WTC11 (cell line): Measurements from ENCODE around the gene CD302. TPM values are rescaled to one million over a fixed set of nuclear protein-coding genes. Genes with fewer than 3 reads are reported as not detected.

Experiments
- ATAC-seq: fragments of 200-7000 bp; cut with Tn5 transposase; 2 replicates; pipeline ENCODE4 v1.10.0; 2021; ENCODE audit warnings: mild to moderate bottlenecking, moderate library complexity
- Bru-seq: library from RNA; stranded (reverse); fragments of 400-500 nt; gene quantifications from one replicate; lab custom pipeline; 2021; lab: Mats Ljungman, UMichigan
- CTCF ChIA-PET: fragments of 300-600 bp; sonication (Branson Sonifier 250); formaldehyde crosslinking; loops from one replicate; lab custom pipeline; 2021; ENCODE audit warnings: antibody characterized with exemption; lab: Charles Lee
- POLR2A ChIA-PET: fragments of 350-600 bp; sonication (Branson Sonifier 250); formaldehyde crosslinking; loops from one replicate; lab custom pipeline; 2021; ENCODE audit warnings: antibody characterized with exemption; lab: Charles Lee
- DNase-seq: peaks from one replicate; pipeline ENCODE4 v3.0.0; 2021; ENCODE audit warnings: low spot score
- H3K27ac Mint-ChIP-seq: 2 replicates; pipeline ENCODE4 v1.8.0; 2021; ENCODE audit warnings: mixed read lengths
- H3K27me3 Mint-ChIP-seq: 2 replicates; pipeline ENCODE4 v1.8.0; 2021; ENCODE audit warnings: low read depth, mild to moderate bottlenecking, moderate library complexity, mixed read lengths
- H3K36me3 Mint-ChIP-seq: 2 replicates; pipeline ENCODE4 v1.8.0; 2021; ENCODE audit warnings: mixed read lengths
- H3K4me1 Mint-ChIP-seq: 2 replicates; pipeline ENCODE4 v1.8.0; 2022; ENCODE audit warnings: mixed read lengths
- H3K4me3 Mint-ChIP-seq: 2 replicates; pipeline ENCODE4 v1.8.0; 2021; ENCODE audit warnings: mild to moderate bottlenecking, moderate library complexity, mixed read lengths
- H3K9me3 Mint-ChIP-seq: 2 replicates; pipeline ENCODE4 v1.8.0; 2021; ENCODE audit warnings: mixed read lengths
- ATF1 ChIP-seq: sonication (generic); formaldehyde crosslinking; IDR thresholded peaks from 2 replicates; pipeline ENCODE4 v1.8.1; 2023; ENCODE audit warnings: mild to moderate bottlenecking, moderate library complexity, missing genetic modification reagents
- CREM ChIP-seq: sonication (generic); formaldehyde crosslinking; IDR thresholded peaks from 2 replicates; pipeline ENCODE4 v1.8.1; 2022; ENCODE audit warnings: mild to moderate bottlenecking, missing genetic modification reagents, moderate library complexity
- FOXK1 ChIP-seq: sonication (generic); formaldehyde crosslinking; IDR thresholded peaks from 2 replicates; pipeline ENCODE4 v1.8.0; 2022; ENCODE audit warnings: mild to moderate bottlenecking, moderate library complexity, missing genetic modification reagents
- GTF2I ChIP-seq: fragments of 250-450 bp; sonication (Bioruptor Pico); conservative IDR thresholded peaks from 2 replicates; pipeline ENCODE4 v1.4.0; 2021; ENCODE audit warnings: mild to moderate bottlenecking
- MAX ChIP-seq: sonication (generic); formaldehyde crosslinking; IDR thresholded peaks from 2 replicates; pipeline ENCODE4 v1.8.0; 2022; ENCODE audit warnings: mild to moderate bottlenecking, missing genetic modification reagents
- MLX ChIP-seq: sonication (generic); formaldehyde crosslinking; IDR thresholded peaks from 2 replicates; pipeline ENCODE4 v1.8.1; 2023; ENCODE audit warnings: mild to moderate bottlenecking, missing genetic modification reagents, moderate library complexity
- MYBL2 ChIP-seq: sonication (generic); formaldehyde crosslinking; IDR thresholded peaks from 2 replicates; pipeline ENCODE4 v1.8.1; 2023; ENCODE audit warnings: mild to moderate bottlenecking, moderate library complexity, missing genetic modification reagents
- NFATC4 ChIP-seq: fragments of 250-450 bp; sonication (Bioruptor Pico); IDR thresholded peaks from 2 replicates; pipeline ENCODE4 v1.9.0; 2021; ENCODE audit warnings: mild to moderate bottlenecking
- NFE2L1 ChIP-seq: sonication (generic); formaldehyde crosslinking; IDR thresholded peaks from 2 replicates; pipeline ENCODE4 v1.8.1; 2023; ENCODE audit warnings: missing genetic modification reagents
- RELA ChIP-seq: sonication (generic); formaldehyde crosslinking; IDR thresholded peaks from 2 replicates; pipeline ENCODE4 v1.8.1; 2022; ENCODE audit warnings: missing genetic modification reagents, mild to moderate bottlenecking, borderline replicate concordance
- RORB ChIP-seq: fragments of 250-450 bp; sonication (Bioruptor Pico); IDR thresholded peaks from 2 replicates; pipeline ENCODE4 v1.9.0; 2021; ENCODE audit warnings: mild to moderate bottlenecking
- SMAD3 ChIP-seq: sonication (generic); formaldehyde crosslinking; IDR thresholded peaks from 2 replicates; pipeline ENCODE4 v1.8.0; 2022; ENCODE audit warnings: missing genetic modification reagents, mild to moderate bottlenecking, borderline replicate concordance
- SP1 ChIP-seq: sonication (generic); formaldehyde crosslinking; conservative IDR thresholded peaks from 2 replicates; pipeline ENCODE4 v1.8.1; 2022; ENCODE audit warnings: missing genetic modification reagents
- TCF7 ChIP-seq: sonication (generic); formaldehyde crosslinking; IDR thresholded peaks from 2 replicates; pipeline ENCODE4 v1.8.0; 2022; ENCODE audit warnings: mild to moderate bottlenecking, low read depth, missing genetic modification reagents, moderate library complexity
- TEAD4 ChIP-seq: sonication (generic); formaldehyde crosslinking; IDR thresholded peaks from 2 replicates; pipeline ENCODE4 v1.8.0; 2022; ENCODE audit warnings: mild to moderate bottlenecking, missing genetic modification reagents
- TP53 ChIP-seq: sonication (generic); formaldehyde crosslinking; IDR thresholded peaks from 2 replicates; pipeline ENCODE4 v1.8.1; 2023; ENCODE audit warnings: mild to moderate bottlenecking, missing genetic modification reagents
- ZBTB21 ChIP-seq: sonication (generic); formaldehyde crosslinking; IDR thresholded peaks from 2 replicates; pipeline ENCODE4 v1.8.1; 2023; ENCODE audit warnings: mild to moderate bottlenecking, missing genetic modification reagents, borderline replicate concordance
- ZMAT4 ChIP-seq: fragments of 250-450 bp; sonication (Bioruptor Pico); IDR thresholded peaks from 2 replicates; pipeline ENCODE4 v1.9.0; 2021; ENCODE audit warnings: mild to moderate bottlenecking
- ZNF138 ChIP-seq: sonication (generic); formaldehyde crosslinking; conservative IDR thresholded peaks from 2 replicates; pipeline ENCODE4 v1.8.1; 2022; ENCODE audit warnings: mild to moderate bottlenecking, moderate library complexity, missing genetic modification reagents
- ZNF232 ChIP-seq: sonication (generic); formaldehyde crosslinking; IDR thresholded peaks from 2 replicates; pipeline ENCODE4 v1.8.0; 2022; ENCODE audit warnings: mild to moderate bottlenecking, missing genetic modification reagents
- ZNF263 ChIP-seq: sonication (generic); formaldehyde crosslinking; IDR thresholded peaks from 2 replicates; pipeline ENCODE4 v1.8.1; 2022; ENCODE audit warnings: low read depth, mild to moderate bottlenecking, moderate library complexity, missing genetic modification reagents
- ZNF281 ChIP-seq: sonication (generic); formaldehyde crosslinking; IDR thresholded peaks from 2 replicates; pipeline ENCODE4 v1.8.0; 2023; ENCODE audit warnings: mild to moderate bottlenecking, missing genetic modification reagents
- ZNF512 ChIP-seq: sonication (generic); formaldehyde crosslinking; IDR thresholded peaks from 2 replicates; pipeline ENCODE4 v1.8.1; 2022; ENCODE audit warnings: missing genetic modification reagents, borderline replicate concordance
- ZNF671 ChIP-seq: fragments of 250-450 bp; sonication (Bioruptor Pico); IDR thresholded peaks from 2 replicates; pipeline ENCODE4 v1.8.0; 2021; ENCODE audit warnings: mild to moderate bottlenecking
- long read RNA-seq, 3 experiments: library from RNA in 1 of 3; library from capped mRNA in 1 of 3; library from polyadenylated mRNA in 1 of 3; unstranded in 2 of 3; stranded (forward) in 1 of 3; transcript quantifications; one replicate each; pipeline ENCODE4 v2.0.0, GENCODE V29; 2021
- total RNA-seq: library from RNA; stranded (reverse); gene quantifications from 3 replicates; pipeline ENCODE4 v1.2.3, GENCODE V29; 2021
- TF ChIP-seq, protein P1 (sequence below): sonication (generic); formaldehyde crosslinking; IDR thresholded peaks from 2 replicates; pipeline ENCODE4 v1.8.1; 2022; ENCODE audit warnings: mild to moderate bottlenecking, missing genetic modification reagents, moderate library complexity, borderline replicate concordance
- TF ChIP-seq, protein P2 (sequence below): sonication (generic); formaldehyde crosslinking; IDR thresholded peaks from 2 replicates; pipeline ENCODE4 v1.8.1; 2022; ENCODE audit warnings: mild to moderate bottlenecking, moderate library complexity, missing genetic modification reagents
- TF ChIP-seq, protein P3 (sequence below): sonication (generic); formaldehyde crosslinking; conservative IDR thresholded peaks from 2 replicates; pipeline ENCODE4 v1.8.1; 2022; ENCODE audit warnings: mild to moderate bottlenecking, missing genetic modification reagents

The CD302 gene
- total RNA-seq: 1.4 to 2.5 TPM (median 1.8 TPM) in 3 replicates
- percentile 53 among the genes with signal in this experiment for Bru-seq, nascent RNA
- long read RNA-seq, experiment 1, transcript CD302-201 (6 exons, 3,741 nt): major isoform, 8 of 17 reads
- long read RNA-seq, experiment 1, partial matches to known transcripts: 0 of 17 reads
- long read RNA-seq, experiment 1, other reads (novel, unspliced or antisense): 6 of 17 reads
- long read RNA-seq, experiment 2, partial matches to known transcripts: 0 of 5 reads
- long read RNA-seq, experiment 2, other reads (novel, unspliced or antisense): 2 of 5 reads
- long read RNA-seq, experiment 3, partial matches to known transcripts: 1 of 2 reads
- long read RNA-seq, experiment 3, other reads (novel, unspliced or antisense): 0 of 2 reads

DNA sequence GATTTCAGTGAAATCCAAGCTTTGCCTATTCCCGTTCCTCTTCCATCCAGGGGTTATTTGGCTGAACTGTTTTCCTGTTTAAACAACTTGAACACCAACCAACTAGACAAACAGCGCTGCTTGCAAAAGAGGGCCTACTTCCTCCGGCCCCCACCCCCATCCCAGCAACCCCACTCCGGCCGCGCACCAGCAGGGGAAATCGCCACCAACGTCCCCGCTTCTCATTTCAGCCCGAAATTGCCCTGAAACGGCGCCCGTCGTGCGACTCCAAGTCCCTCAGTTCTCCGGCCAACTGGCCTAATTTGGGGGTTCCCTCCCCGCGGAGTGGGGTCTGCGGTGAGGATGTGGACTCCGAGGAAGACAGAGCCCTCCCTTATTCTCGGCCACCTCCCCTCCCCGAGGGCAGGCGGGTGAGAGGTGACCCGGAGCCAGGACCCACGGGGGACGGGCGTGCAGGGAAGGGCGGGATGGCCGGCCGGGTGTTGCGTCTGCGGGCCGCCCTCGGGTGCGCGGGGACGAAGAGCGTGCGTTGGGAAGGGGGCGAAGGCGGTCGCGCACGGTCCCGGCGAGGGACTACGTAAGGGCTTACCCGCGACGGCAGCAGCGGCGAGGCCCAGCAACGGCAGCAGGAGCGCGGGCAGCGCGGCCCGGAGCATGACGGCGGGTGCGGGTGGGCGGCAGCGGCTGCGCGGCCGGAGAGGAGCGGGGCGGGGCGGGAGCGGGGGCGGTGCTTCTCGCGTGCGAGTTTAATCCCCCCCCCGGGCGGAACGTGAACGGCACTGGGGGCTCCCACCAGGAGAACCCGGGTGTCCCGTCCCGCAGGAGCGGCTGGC lies at the start of gene CD302:
TSS of gene CD302 (minus strand) at position 666 of the 833 bp plus-strand sequence. CDS start at position 656, 10 bp downstream.
- no peaks in the 10 kb centered on the region for H3K36me3 Mint-ChIP-seq
- peak; percentile 95 for ATAC-seq
- H3K9me3 Mint-ChIP-seq: no peaks in the 10 kb centered on the region
- peaks cover 52% of the 10 kb centered on the region for H3K27me3 Mint-ChIP-seq
- DNase-seq: peak; percentile 63
- no peak within 1 kb of the TSS for H3K27ac Mint-ChIP-seq
- H3K4me1 Mint-ChIP-seq: peaks cover 27% of the 10 kb centered on the region
- POLR2A ChIA-PET: no interaction called here
- CTCF ChIA-PET: interaction anchor here (1.3 kb wide), 1 partner anchor 42 kb away, joined by 3 read pairs; no protein-coding TSS in a partner anchor
- peak within 1 kb of the TSS; percentile 77 for H3K4me3 Mint-ChIP-seq
- peak; percentile 57; the same call in 1 of the 2 replicates for TF ChIP-seq MAX
- TF ChIP-seq TEAD4 (CRISPR knock-in tag): no peak
- TF ChIP-seq GTF2I: no peak
- TF ChIP-seq NFATC4 (CRISPR knock-in tag): no peak
- TF ChIP-seq NFE2L1 (CRISPR knock-in tag): peak; percentile 55; the same call in 1 of the 2 replicates
- peak; percentile 49; the same call in 1 of the 2 replicates for TF ChIP-seq SMAD3 (CRISPR knock-in tag)
- TF ChIP-seq ZNF232 (CRISPR knock-in tag): peak; percentile 70; the same call in 1 of the 2 replicates
- TF ChIP-seq, protein P1, sequence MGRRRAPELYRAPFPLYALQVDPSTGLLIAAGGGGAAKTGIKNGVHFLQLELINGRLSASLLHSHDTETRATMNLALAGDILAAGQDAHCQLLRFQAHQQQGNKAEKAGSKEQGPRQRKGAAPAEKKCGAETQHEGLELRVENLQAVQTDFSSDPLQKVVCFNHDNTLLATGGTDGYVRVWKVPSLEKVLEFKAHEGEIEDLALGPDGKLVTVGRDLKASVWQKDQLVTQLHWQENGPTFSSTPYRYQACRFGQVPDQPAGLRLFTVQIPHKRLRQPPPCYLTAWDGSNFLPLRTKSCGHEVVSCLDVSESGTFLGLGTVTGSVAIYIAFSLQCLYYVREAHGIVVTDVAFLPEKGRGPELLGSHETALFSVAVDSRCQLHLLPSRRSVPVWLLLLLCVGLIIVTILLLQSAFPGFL (CRISPR knock-in tag): peak; percentile 57; the same call in 1 of the 2 replicates
- TF ChIP-seq, protein P2, sequence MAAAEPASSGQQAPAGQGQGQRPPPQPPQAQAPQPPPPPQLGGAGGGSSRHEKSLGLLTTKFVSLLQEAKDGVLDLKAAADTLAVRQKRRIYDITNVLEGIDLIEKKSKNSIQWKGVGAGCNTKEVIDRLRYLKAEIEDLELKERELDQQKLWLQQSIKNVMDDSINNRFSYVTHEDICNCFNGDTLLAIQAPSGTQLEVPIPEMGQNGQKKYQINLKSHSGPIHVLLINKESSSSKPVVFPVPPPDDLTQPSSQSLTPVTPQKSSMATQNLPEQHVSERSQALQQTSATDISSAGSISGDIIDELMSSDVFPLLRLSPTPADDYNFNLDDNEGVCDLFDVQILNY (CRISPR knock-in tag): peak; percentile 74
- TF ChIP-seq RELA (CRISPR knock-in tag): peak; percentile 61; the same call in 1 of the 2 replicates
- no peak; the same call in none of the 2 replicates for TF ChIP-seq ZBTB21 (CRISPR knock-in tag)
- TF ChIP-seq, protein P3, sequence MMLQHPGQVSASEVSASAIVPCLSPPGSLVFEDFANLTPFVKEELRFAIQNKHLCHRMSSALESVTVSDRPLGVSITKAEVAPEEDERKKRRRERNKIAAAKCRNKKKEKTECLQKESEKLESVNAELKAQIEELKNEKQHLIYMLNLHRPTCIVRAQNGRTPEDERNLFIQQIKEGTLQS (CRISPR knock-in tag): no peak
- 0 out of 2 replicates have a peak, but pooled peaks have one; percentile 74 for TF ChIP-seq ATF1
- TF ChIP-seq TCF7 (CRISPR knock-in tag): 0 out of 2 replicates have a peak, but pooled peaks have one; percentile 28
- no peak for TF ChIP-seq ZMAT4 (CRISPR knock-in tag)
- TF ChIP-seq MYBL2: 0 out of 2 replicates have a peak, but pooled peaks have one; percentile 57
- peak; percentile 45; the same call in 1 of the 2 replicates for TF ChIP-seq FOXK1 (CRISPR knock-in tag)
- TF ChIP-seq TP53 (CRISPR knock-in tag): peak; percentile 79; the same call in 1 of the 2 replicates
- peak; percentile 56; the same call in 1 of the 2 replicates for TF ChIP-seq ZNF281
- TF ChIP-seq SP1: peak; percentile 39; the same call in 1 of the 2 replicates
- 0 out of 2 replicates have a peak, but pooled peaks have one; percentile 29 for TF ChIP-seq CREM
- no peak for TF ChIP-seq MLX
- TF ChIP-seq RORB (CRISPR knock-in tag): no peak
- TF ChIP-seq ZNF263: 0 out of 2 replicates have a peak, but pooled peaks have one; percentile 19
- no peak for TF ChIP-seq ZNF671
- TF ChIP-seq ZNF512 (CRISPR knock-in tag): no peak
- peak; percentile 64; the same call in 1 of the 2 replicates for TF ChIP-seq ZNF138 (CRISPR knock-in tag)
